ENCODE measurements around the gene WFS1. TPM values are rescaled to one million over a fixed set of nuclear protein-coding genes. Genes with fewer than 3 reads are reported as not detected.

Gene WFS1
- total RNA-seq, 1 experiment from 2014 or later: 21.5 TPM

DNA sequence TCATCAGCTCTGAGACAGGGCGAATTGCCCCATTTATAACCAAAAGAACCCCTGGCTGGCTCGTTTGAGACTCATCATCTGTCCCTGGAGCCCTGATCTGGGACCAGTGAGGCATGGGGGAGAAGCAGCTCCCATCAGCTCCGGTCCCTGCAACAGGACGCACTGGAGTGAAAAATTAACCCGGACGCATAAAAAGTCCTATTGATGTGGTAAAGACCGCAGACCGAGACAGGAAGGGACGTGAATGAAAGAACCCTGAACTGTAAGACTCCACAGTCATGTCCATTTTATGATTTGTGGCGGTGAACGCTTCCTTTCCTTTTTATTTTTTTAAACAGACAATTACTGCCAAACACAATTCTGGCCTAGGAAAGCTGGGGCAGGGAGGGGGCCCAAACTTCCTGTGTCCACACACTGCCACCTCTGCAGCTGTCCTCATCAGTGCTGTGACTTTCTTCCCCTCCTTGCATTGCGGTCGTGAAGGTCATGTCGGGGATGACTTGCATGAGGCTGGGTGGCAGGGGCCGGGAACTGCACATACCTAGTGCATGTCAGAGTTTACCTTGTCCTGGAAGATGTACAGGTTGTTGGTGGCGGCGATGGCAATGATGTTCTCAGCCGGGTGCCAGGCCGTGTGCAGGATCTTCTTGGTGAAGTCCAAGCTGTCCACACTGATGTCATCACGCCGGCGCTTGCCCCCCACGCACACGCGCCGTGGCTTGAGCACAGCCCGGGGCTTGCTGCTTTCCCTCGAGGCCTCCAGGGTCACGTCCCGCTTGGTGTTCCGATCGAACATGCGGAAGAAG is 53.3 kb downstream of the WFS1 start:
- CTCF ChIA-PET: interaction anchor here (0.7 to 12.2 kb wide), 2 partner anchors 60 to 71 kb away, joined by 3 to 201 read pairs; no protein-coding TSS in a partner anchor
- POLR2A ChIA-PET: no interaction called here
- Histone ChIP-seq H3K9me2 (ENCODE audit: insufficient read depth) (no peaks in the 10 kb centered on the region), H3K27me3 (ENCODE audit: insufficient read depth, low read length) (no peaks in the 10 kb centered on the region), H3K36me3 (ENCODE audit: control insufficient read depth in 1 of 2, insufficient read depth in 2 of 2, low read length in 2 of 2) (no peaks in the 10 kb centered on the region), H3K9ac (ENCODE audit: low read length) (no peak overlapping the region), H3K4me3 (replicated peaks in 1 of 2; ENCODE audit: low read depth in 1 of 2, low read length in 2 of 2) (no peak overlapping the region), H3K79me2 (ENCODE audit: insufficient read depth, low read length) (no peaks in the 10 kb centered on the region), H3K4me1 (ENCODE audit: control insufficient read depth in 1 of 2, insufficient read depth in 2 of 2, low read length in 2 of 2) (peaks cover 8 to 16% of the 10 kb centered on the region in 2 experiments), H3K9me3 (ENCODE audit: control insufficient read depth in 1 of 2, insufficient read depth in 1 of 2, low read depth in 1 of 2, low read length in 2 of 2) (no peaks in the 10 kb centered on the region), H2AFZ (ENCODE audit: low read depth, low read length, poor library complexity, severe bottlenecking) (no peak overlapping the region), H4K20me1 (ENCODE audit: insufficient read depth) (no peaks in the 10 kb centered on the region), H3K27ac (ENCODE audit: low read depth, low read length) (no peak overlapping the region), H3K4me2 (ENCODE audit: low read length) (no peak overlapping the region)
- RAD21 ChIA-PET (ENCODE audit: low non-redundant PET in 1 of 2, low total read pairs in 2 of 2, uncharacterized antibody in 2 of 2, unreplicated experiment in 2 of 2): interaction anchor here in 1 of 2 experiments (0.7 kb wide), 1 partner anchor 59 kb away, joined by 3 read pairs; no protein-coding TSS in a partner anchor
- no peak for DNase-seq (ENCODE audit: low read depth, low spot score)
- TF ChIP-seq EZH2 (IDR thresholded peaks at IDR 0.05): no peak
- TF ChIP-seq SIN3A (IDR thresholded peaks at IDR 0.05; ENCODE audit: low read depth): no peak
- TF ChIP-seq, protein P1, sequence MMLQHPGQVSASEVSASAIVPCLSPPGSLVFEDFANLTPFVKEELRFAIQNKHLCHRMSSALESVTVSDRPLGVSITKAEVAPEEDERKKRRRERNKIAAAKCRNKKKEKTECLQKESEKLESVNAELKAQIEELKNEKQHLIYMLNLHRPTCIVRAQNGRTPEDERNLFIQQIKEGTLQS (IDR thresholded peaks at IDR 0.05): no peak
- no peak for TF ChIP-seq FOSL1 (IDR thresholded peaks at IDR 0.05; ENCODE audit: low read depth)
- no peak for TF ChIP-seq TCF7L2 (IDR thresholded peaks at IDR 0.05; ENCODE audit: borderline replicate concordance, extremely low read depth, insufficient read depth, insufficient read length)
- no peak for TF ChIP-seq ZFX (IDR thresholded peaks at IDR 0.05)
- TF ChIP-seq RAD21 (IDR thresholded peaks at IDR 0.05; ENCODE audit: low read depth): no peak
- no peak for TF ChIP-seq ZNF274 (IDR thresholded peaks at IDR 0.05; ENCODE audit: low read depth, low read length)
- no peak for TF ChIP-seq POLR2AphosphoS5 (IDR thresholded peaks at IDR 0.05; ENCODE audit: low read depth, low read length)
- no peak for TF ChIP-seq ELF1 (IDR thresholded peaks at IDR 0.05; ENCODE audit: borderline replicate concordance, low read depth)
- no peak for TF ChIP-seq REST (IDR thresholded peaks at IDR 0.05; ENCODE audit: low read depth)
- TF ChIP-seq POLR2A (IDR thresholded peaks at IDR 0.05; ENCODE audit: borderline replicate concordance, extremely low read depth, insufficient read depth, insufficient read length): no peak
- no peak for TF ChIP-seq EZH2phosphoT487 (IDR thresholded peaks at IDR 0.05; ENCODE audit: borderline replicate concordance)
- TF ChIP-seq, protein P2, sequence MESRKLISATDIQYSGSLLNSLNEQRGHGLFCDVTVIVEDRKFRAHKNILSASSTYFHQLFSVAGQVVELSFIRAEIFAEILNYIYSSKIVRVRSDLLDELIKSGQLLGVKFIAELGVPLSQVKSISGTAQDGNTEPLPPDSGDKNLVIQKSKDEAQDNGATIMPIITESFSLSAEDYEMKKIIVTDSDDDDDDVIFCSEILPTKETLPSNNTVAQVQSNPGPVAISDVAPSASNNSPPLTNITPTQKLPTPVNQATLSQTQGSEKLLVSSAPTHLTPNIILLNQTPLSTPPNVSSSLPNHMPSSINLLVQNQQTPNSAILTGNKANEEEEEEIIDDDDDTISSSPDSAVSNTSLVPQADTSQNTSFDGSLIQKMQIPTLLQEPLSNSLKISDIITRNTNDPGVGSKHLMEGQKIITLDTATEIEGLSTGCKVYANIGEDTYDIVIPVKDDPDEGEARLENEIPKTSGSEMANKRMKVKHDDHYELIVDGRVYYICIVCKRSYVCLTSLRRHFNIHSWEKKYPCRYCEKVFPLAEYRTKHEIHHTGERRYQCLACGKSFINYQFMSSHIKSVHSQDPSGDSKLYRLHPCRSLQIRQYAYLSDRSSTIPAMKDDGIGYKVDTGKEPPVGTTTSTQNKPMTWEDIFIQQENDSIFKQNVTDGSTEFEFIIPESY (IDR thresholded peaks at IDR 0.05; ENCODE audit: extremely low read depth, insufficient replicate concordance, low read length): no peak
- BruUV-seq (replicated peaks): no TSS peak
- no peak for ATAC-seq
- intact Hi-C loops (cut with micrococcal nuclease): no loop called here

All from HCT116 (cell line).